HEK293 (cell line): ENCODE results near the gene TRMU.

Experiments
- CTCF ChIA-PET: fragments of 350-600 bp; formaldehyde crosslinking; extraction: SDS; loops from one replicate; lab custom pipeline; 2021; ENCODE audit warnings: antibody characterized with exemption; lab: Yijun Ruan, JAX
- POLR2A ChIA-PET: fragments of 300-600 bp; formaldehyde crosslinking; extraction: SDS; loops from one replicate; lab custom pipeline; 2020; ENCODE audit warnings: antibody characterized with exemption, inconsistent platforms; lab: Yijun Ruan, JAX
- H3K27ac ChIP-seq: fragments of 200-500 bp; sonication (Bioruptor generic); 2 replicates; pipeline ENCODE4 v1.5.1; 2014; ENCODE audit warnings: low read depth, low read length, control low read depth, inconsistent platforms; ENCODE audit errors: extremely low read depth
- H3K36me3 ChIP-seq, 2 experiments: fragments of 200-500 bp in 1 of 2; sonication (Bioruptor generic) in 1 of 2; 1 replicate in 1 of 2; 2 replicates in 1 of 2; pipeline ENCODE4 v1.5.1; 2014 to 2017; ENCODE audit warnings: inconsistent platforms in 2 of 2, low read length in 2 of 2; ENCODE audit not compliant: control insufficient read depth in 2 of 2, insufficient read depth in 1 of 2
- H3K4me1 ChIP-seq: fragments of 200-500 bp; sonication (Bioruptor generic); 2 replicates; pipeline ENCODE4 v1.5.1; 2014; ENCODE audit warnings: mild to moderate bottlenecking, low read length, inconsistent platforms; ENCODE audit not compliant: control insufficient read depth, insufficient read depth
- H3K4me3 ChIP-seq: 2 replicates; pipeline ENCODE4 v1.5.1; 2011; ENCODE audit warnings: low read depth, mild to moderate bottlenecking, control low read depth, low read length, moderate library complexity
- H3K9me3 ChIP-seq: fragments of 200-500 bp; sonication (Bioruptor generic); 2 replicates; pipeline ENCODE4 v1.5.1; 2014; ENCODE audit warnings: low read depth, low read length, inconsistent platforms; ENCODE audit not compliant: control insufficient read depth, insufficient read depth
- BCL11A ChIP-seq: fragments of 450-650 bp; formaldehyde crosslinking; IDR thresholded peaks from 2 replicates; pipeline ENCODE4 v1.5.1; 2016; ENCODE audit warnings: low read depth, missing biosample characterization, missing genetic modification characterization
- HIC1 ChIP-seq: fragments of 450-650 bp; formaldehyde crosslinking; IDR thresholded peaks from 2 replicates; pipeline ENCODE4 v1.5.1; 2016; ENCODE audit warnings: missing biosample characterization, missing genetic modification characterization
- OVOL3 ChIP-seq: fragments of 450-650 bp; formaldehyde crosslinking; IDR thresholded peaks from 2 replicates; pipeline ENCODE4 v1.5.1; 2016; ENCODE audit warnings: missing biosample characterization, missing genetic modification characterization
- SCRT1 ChIP-seq: fragments of 450-650 bp; formaldehyde crosslinking; IDR thresholded peaks from 2 replicates; pipeline ENCODE4 v1.5.1; 2016; ENCODE audit warnings: missing biosample characterization, missing genetic modification characterization, borderline replicate concordance
- ZBTB11 ChIP-seq: fragments of 450-650 bp; formaldehyde crosslinking; conservative IDR thresholded peaks from 2 replicates; pipeline ENCODE4 v1.5.1; 2016; ENCODE audit warnings: low read depth, missing biosample characterization, missing genetic modification characterization
- ZBTB8A ChIP-seq: fragments of 450-650 bp; formaldehyde crosslinking; IDR thresholded peaks from 2 replicates; pipeline ENCODE4 v1.5.1; 2016; ENCODE audit warnings: missing biosample characterization, missing genetic modification characterization
- ZIC2 ChIP-seq: fragments of 450-650 bp; formaldehyde crosslinking; IDR thresholded peaks from 2 replicates; pipeline ENCODE4 v1.5.1; 2016; ENCODE audit warnings: missing biosample characterization, missing genetic modification characterization
- ZNF174 ChIP-seq: fragments of 450-650 bp; formaldehyde crosslinking; IDR thresholded peaks from 2 replicates; pipeline ENCODE4 v1.5.0; 2017; ENCODE audit warnings: missing biosample characterization, mild to moderate bottlenecking, missing genetic modification characterization
- ZNF18 ChIP-seq: fragments of 450-650 bp; formaldehyde crosslinking; IDR thresholded peaks from 2 replicates; pipeline ENCODE4 v1.5.1; 2016; ENCODE audit warnings: missing biosample characterization, missing genetic modification characterization
- ZNF274 ChIP-seq, 2 experiments: fragments of 200-500 bp in 1 of 2; fragments of 450-650 bp in 1 of 2; sonication (Bioruptor generic) in 1 of 2; formaldehyde crosslinking in 1 of 2; IDR thresholded peaks; 2 replicates each; pipeline versions ENCODE4 v1.5.1 to v1.6.1; 2014 to 2016; ENCODE audit warnings: borderline replicate concordance in 1 of 2, inconsistent platforms in 1 of 2, low read length in 1 of 2, missing biosample characterization in 1 of 2, missing genetic modification characterization in 1 of 2
- ZNF302 ChIP-seq: fragments of 450-650 bp; formaldehyde crosslinking; IDR thresholded peaks from 2 replicates; pipeline ENCODE4 v1.5.1; 2016; ENCODE audit warnings: missing biosample characterization, missing genetic modification characterization, low read depth
- ZNF433 ChIP-seq: fragments of 450-650 bp; formaldehyde crosslinking; IDR thresholded peaks from 2 replicates; pipeline ENCODE4 v1.5.1; 2016; ENCODE audit warnings: missing biosample characterization, missing genetic modification characterization, low read depth
- ZNF473 ChIP-seq: fragments of 450-650 bp; formaldehyde crosslinking; IDR thresholded peaks from 2 replicates; pipeline ENCODE4 v1.5.1; 2017; ENCODE audit warnings: missing biosample characterization, missing genetic modification characterization
- ZNF510 ChIP-seq: fragments of 450-650 bp; formaldehyde crosslinking; IDR thresholded peaks from 2 replicates; pipeline ENCODE4 v1.5.1; 2018; ENCODE audit warnings: mild to moderate bottlenecking, missing genetic modification characterization, missing biosample characterization; ENCODE audit not compliant: insufficient replicate concordance
- ZNF621 ChIP-seq: fragments of 450-650 bp; formaldehyde crosslinking; IDR thresholded peaks from 2 replicates; pipeline ENCODE4 v1.5.1; 2017; ENCODE audit warnings: missing biosample characterization, missing genetic modification characterization
- ZNF629 ChIP-seq: fragments of 450-650 bp; formaldehyde crosslinking; IDR thresholded peaks from 2 replicates; pipeline ENCODE4 v1.5.1; 2017; ENCODE audit warnings: missing biosample characterization, missing genetic modification characterization
- ZNF639 ChIP-seq: fragments of 450-650 bp; formaldehyde crosslinking; IDR thresholded peaks from 2 replicates; pipeline ENCODE4 v1.5.1; 2016; ENCODE audit warnings: missing biosample characterization, missing genetic modification characterization
- ZNF677 ChIP-seq: fragments of 450-650 bp; IDR thresholded peaks from 2 replicates; pipeline ENCODE4 v1.5.0; 2018; ENCODE audit warnings: missing biosample characterization, mild to moderate bottlenecking, missing genetic modification characterization, moderate library complexity
- ZNF692 ChIP-seq: fragments of 450-650 bp; formaldehyde crosslinking; IDR thresholded peaks from 2 replicates; pipeline ENCODE4 v1.5.1; 2016; ENCODE audit warnings: missing biosample characterization, missing genetic modification characterization
- ZNF747 ChIP-seq: fragments of 450-650 bp; formaldehyde crosslinking; IDR thresholded peaks from 2 replicates; pipeline ENCODE4 v1.5.1; 2016; ENCODE audit warnings: missing biosample characterization, missing genetic modification characterization
- ZNF792 ChIP-seq: fragments of 450-650 bp; formaldehyde crosslinking; IDR thresholded peaks from 2 replicates; pipeline ENCODE4 v1.5.1; 2016; ENCODE audit warnings: missing biosample characterization, missing genetic modification characterization
- ZNF830 ChIP-seq: fragments of 450-650 bp; IDR thresholded peaks from 2 replicates; pipeline ENCODE4 v1.5.0; 2018; ENCODE audit warnings: missing biosample characterization, missing genetic modification characterization, low read depth, mild to moderate bottlenecking, moderate library complexity
- ZSCAN23 ChIP-seq: fragments of 450-650 bp; formaldehyde crosslinking; IDR thresholded peaks from 2 replicates; pipeline ENCODE4 v1.5.1; 2016; ENCODE audit warnings: missing biosample characterization, missing genetic modification characterization

The TRMU gene

GRCh38 chr22:46361826-46362202 is 26.3 kb downstream of the TRMU start:
- Histone ChIP-seq H3K27ac (no peak overlapping the region), H3K36me3 (peaks cover 0 to 78% of the 10 kb centered on the region in 2 experiments; a peak in 2 of 3 replicates), H3K4me3 (no peak overlapping the region), H3K4me1 (no peaks in the 10 kb centered on the region), H3K9me3 (no peaks in the 10 kb centered on the region)
- ChIA-PET CTCF (interaction anchor here (1.4 kb wide), 1 partner anchor 180 kb away, joined by 4 read pairs; no protein-coding TSS in a partner anchor), POLR2A (no interaction called here)
- TF ChIP-seq ZNF639 (tag by site-specific recombination) (no peak), OVOL3 (tag by site-specific recombination) (no peak), ZNF830 (tag by site-specific recombination) (no peak), ZNF621 (no peak), ZSCAN23 (tag by site-specific recombination) (no peak), ZNF629 (tag by site-specific recombination) (no peak), ZNF473 (tag by site-specific recombination) (no peak), BCL11A (tag by site-specific recombination) (no peak), ZBTB8A (tag by site-specific recombination) (no peak), ZNF510 (no peak), ZIC2 (tag by site-specific recombination) (no peak), ZNF433 (tag by site-specific recombination) (no peak), ZNF174 (tag by site-specific recombination) (no peak), ZNF747 (tag by site-specific recombination) (no peak), ZNF792 (tag by site-specific recombination) (no peak)

- no peak overlapping the region for H3K27ac ChIP-seq
- ChIA-PET CTCF (interaction anchor here (1.4 kb wide), 1 partner anchor 180 kb away, joined by 4 read pairs; no protein-coding TSS in a partner anchor), POLR2A (no interaction called here)
- H3K36me3 ChIP-seq, result peaks cover 0 to 76% of the 10 kb centered on the region in 2 experiments; a peak in 2 of 3 replicates
- no peaks in the 10 kb centered on the region for H3K4me1 ChIP-seq
- no peak for TF ChIP-seq HIC1 (tag by site-specific recombination)
- TF ChIP-seq ZNF692 (tag by site-specific recombination), result no peak
- no peak for TF ChIP-seq ZNF677
- TF ChIP-seq ZBTB11 (tag by site-specific recombination), result no peak
- no peak for TF ChIP-seq ZNF302
- no peak for TF ChIP-seq SCRT1 (tag by site-specific recombination)
- TF ChIP-seq ZNF18 (tag by site-specific recombination), result no peak
- TF ChIP-seq ZNF274 (IDR thresholded peaks at IDR 0.05; ENCODE audit: low read length), result no peak
- no peak for TF ChIP-seq ZNF274 (tag by site-specific recombination; IDR thresholded peaks at IDR 0.05; ENCODE audit: borderline replicate concordance)
- no peak for TF ChIP-seq ZNF174 (tag by site-specific recombination)
- no peak overlapping the region for H3K4me3 ChIP-seq
- H3K9me3 ChIP-seq, result no peaks in the 10 kb centered on the region
Measured at GRCh38 chr22:46362203-46362933, 26.9 kb downstream of the TRMU start.
